ENCODE results near the gene TMPRSS3.

DNA sequence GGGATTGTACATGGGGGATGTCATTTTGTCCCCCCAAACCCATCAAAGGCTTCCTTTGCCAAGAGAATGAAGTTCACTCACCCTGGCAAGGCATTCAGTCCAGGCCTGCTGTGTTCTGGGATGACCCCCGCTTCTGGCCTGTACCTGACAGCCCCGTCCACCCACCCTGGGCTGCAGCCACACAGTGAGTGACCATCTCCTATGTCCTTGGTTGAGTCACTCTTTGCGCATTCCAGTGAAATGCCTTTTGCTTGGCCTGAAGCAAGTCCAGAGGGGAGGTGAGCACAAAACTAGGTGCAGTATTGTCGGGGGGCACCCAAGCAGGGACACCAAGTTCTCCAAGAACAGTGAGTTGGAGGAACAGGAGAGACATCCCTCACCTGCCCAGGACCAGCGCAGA lies 10.2 kb downstream of the TMPRSS3 start:
- TF ChIP-seq, protein P1, sequence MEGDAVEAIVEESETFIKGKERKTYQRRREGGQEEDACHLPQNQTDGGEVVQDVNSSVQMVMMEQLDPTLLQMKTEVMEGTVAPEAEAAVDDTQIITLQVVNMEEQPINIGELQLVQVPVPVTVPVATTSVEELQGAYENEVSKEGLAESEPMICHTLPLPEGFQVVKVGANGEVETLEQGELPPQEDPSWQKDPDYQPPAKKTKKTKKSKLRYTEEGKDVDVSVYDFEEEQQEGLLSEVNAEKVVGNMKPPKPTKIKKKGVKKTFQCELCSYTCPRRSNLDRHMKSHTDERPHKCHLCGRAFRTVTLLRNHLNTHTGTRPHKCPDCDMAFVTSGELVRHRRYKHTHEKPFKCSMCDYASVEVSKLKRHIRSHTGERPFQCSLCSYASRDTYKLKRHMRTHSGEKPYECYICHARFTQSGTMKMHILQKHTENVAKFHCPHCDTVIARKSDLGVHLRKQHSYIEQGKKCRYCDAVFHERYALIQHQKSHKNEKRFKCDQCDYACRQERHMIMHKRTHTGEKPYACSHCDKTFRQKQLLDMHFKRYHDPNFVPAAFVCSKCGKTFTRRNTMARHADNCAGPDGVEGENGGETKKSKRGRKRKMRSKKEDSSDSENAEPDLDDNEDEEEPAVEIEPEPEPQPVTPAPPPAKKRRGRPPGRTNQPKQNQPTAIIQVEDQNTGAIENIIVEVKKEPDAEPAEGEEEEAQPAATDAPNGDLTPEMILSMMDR (IDR thresholded peaks at IDR 0.05; ENCODE audit: insufficient read depth, low read length, poor library complexity, severe bottlenecking): no peak
- no peak for TF ChIP-seq EZH2phosphoT487 (conservative IDR thresholded peaks at IDR 0.05; ENCODE audit: low read length)

Data from SU-DHL-6 (cell line).